GM21447 (cell line): ENCODE results near the gene ABAT.
"Not testable (repeated sequence)": the region's sequence is repeated elsewhere in the genome, so short reads cannot be mapped to it uniquely, and the experiment has no call there.

Experiments used
- ATAC-seq: cut with Tn5 transposase; IDR thresholded peaks from one replicate; pipeline ENCODE4 v1.9.1; 2021; ENCODE audit not compliant: unreplicated experiment

The ABAT gene

DNA sequence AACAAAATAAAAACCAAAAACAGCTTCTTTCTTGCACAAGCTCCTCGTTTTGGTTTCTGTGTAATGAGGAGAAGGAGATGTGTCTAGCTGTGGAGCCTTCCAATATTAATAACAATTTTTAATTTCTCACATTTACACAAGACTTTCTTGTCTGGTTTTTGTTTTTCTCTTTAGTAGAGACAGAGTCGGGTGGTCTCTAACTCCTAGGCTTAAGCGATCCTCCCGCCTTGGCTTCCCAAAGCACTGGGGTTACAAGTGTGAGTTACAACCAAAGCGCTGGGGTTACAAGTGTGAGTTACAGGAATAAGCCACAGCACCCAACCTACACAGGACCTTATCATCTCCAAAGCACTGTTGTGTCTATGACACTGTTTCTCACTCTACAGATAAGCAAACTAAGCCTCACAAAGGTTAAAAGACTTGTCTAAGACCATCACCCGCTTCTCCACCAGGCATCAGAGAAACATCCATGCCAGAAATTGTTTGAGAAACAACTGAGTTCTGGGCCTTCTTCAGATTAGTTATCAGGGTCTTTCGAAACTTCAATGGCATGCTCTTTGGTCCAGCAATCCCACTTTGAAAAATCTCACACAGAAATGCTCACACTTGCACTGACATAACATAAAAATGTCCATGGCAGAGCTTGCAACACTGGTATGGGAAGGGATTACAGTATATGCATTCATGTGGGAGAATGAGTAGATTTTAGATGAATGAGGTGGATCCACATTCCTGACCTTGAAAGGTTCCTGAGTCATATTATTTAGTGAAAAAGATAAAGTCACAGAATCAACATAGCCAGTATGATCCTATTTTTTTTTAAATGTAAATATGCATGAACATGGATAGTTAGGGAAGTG lies 3.9 kb downstream of the ABAT start:
- no peak for ATAC-seq

- no peak for ATAC-seq
These were observed 4.7 kb downstream of the ABAT start for GRCh38 chr16:8679151-8679550.

DNA sequence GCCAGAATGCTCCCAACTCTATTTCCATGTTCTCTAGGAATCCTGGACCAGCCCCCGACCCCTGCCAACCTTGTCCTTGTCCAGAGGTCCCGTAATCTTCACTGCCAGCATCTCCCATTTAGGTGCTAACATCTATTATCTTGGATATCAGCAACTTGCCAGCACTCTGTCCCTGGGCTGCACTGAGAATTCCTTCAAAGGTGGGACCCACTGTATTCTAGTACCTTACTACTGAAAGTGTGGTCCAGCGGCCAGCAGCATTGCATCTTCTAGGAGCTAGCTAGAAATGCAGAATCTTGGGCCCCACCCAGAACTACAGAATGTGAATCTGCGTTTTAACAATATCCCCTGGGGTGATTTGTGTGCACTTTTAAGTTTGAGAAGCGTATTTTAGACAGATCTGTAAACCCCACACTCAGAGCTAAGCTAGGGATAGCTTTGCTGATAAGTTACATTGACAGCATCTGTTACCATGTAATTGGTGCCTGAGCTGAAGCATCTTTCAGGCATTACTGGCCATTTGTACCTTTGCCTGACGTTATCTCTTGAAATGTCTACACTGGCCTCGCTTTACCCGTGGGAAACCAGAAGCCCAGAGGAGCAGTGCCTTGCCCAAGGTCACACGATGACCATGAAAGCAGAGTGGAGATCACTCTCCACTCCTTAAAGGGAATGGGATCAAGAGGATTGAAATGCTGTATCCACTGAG lies 8.3 kb downstream of the ABAT start:
- no peak for ATAC-seq

DNA sequence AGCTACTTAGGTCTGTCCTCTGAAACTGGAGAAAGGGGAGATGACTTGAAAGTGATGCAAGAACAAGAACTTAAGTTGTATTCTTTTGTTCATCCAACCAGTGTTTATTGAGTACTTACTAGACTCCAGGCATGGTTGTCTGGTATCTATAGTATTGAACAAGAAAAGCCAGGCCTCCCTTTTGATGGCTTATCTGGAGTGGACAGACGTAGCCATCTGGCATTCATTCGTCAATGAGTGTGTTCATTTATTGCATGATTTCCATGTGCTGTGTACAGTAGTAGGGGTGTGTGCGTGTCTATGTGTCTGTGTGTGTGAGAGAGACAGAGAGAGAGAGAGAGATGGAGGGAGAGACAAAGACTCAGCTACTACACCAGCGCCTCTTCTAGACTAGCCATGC lies 9.2 kb downstream of the ABAT start:
- no peak for ATAC-seq

DNA sequence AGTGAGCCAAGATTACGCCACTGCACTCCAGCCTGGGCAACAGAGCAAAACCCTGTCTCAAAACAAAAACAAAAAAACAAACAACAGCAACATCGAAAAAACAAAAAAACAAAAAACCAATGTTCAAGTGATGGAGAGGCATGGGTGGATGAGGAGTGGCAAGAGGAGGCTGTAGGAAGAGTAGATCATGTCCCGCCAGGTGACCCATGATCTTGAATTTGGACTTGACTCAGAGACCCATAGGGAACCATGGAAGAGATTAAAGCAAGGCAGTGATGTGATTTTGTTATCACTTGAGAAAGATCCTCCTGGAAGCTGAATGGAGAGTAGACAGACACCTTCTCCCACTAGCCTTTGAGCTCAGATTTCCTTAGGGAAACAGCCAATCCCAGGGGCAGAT lies 11.2 kb downstream of the ABAT start:
- ATAC-seq, result no peak

DNA sequence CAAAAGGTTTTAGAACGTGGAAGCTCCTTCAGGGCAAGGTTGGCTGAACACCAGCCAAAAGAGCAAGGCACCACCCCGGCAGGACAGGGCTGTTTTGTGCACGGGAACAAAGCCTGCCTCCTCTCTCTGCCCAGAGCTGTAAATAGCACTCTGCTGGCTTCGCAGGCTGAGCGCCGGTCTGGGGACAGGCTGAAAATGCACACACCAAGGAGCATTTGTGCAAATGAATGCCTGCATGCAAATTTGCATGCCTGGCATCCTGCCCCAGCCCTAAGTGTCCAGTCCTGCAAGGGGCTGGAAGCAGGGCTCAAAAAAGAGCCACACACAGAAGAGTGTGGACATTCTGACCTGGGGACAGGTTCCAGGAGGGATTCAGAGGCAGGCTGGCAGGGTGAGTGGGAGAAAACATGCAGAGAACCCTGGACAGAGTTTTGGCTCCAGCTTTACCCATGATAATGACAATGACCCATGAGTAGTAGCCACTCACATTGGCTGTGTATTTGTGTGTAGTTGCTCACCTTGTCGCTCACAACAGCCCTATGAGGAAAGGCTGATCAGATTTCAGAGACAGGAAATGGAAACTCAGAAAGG lies 11.7 kb downstream of the ABAT start:
- no peak for ATAC-seq

DNA sequence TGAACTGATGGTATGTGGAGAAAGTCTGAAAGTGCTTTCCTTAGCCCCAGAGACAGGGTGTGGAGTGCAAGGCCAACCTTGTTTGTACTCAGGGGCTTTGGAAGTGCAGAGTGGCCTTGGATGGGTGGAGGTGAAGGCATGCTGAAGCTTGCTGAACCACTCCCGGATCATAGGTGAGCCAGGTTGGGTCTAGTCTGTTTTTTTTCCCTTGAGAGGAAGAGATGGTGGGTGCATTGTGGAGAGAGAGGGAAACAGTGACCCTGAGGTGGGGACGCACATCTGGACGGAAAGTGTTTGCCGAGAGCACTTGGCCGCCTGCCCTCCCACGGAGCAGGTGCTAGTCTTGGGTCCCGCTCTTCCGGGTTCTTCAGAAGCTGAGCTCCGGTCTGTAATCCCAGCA lies 12.5 kb downstream of the ABAT start:
- no peak for ATAC-seq

GRCh38 chr16:8689686-8690085 lies 15.3 kb downstream of the ABAT start:
- no peak for ATAC-seq

DNA sequence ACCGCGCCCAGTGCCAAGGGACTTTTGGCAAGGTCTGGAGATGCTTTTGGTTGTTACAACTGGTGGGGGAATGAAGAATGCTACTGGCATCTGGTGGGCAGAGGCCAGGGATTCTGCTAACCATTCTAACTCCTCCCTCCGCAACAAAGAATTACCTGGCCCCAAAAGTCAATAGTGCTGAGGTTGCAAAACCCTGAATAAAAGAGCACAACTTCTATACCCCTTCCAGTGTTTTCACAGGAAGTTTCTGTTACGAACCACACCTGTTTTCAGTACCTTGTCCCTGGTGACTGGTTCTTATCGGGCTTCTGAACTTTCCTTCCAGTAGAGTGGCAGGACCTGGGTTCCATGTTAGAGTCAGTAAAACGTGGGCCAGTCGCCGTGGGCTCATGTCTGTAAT lies 17.3 kb downstream of the ABAT start:
- ATAC-seq, result no peak

GRCh38 chr16:8694795-8695728 lies 20.6 kb downstream of the ABAT start:
- no peak for ATAC-seq

DNA sequence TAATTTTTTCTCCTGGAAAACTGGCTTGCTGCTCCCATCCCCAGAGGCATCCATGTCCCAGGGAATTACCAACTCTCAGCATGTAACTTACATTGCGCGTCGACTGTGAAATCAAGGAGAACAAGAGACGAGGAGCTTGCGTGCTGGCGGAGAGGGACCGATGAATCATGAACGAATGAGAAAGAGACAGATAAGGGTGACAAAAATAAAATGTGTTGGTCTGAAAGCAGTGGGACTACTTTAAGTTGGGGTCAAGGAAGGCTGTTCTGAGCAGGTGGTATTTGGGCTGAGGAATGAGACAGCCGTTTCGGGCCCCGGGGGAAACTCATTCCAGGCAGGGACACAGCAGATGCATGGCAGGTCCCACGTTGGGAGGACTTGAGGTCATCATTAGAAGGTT lies 22.5 kb downstream of the ABAT start:
- ATAC-seq, result no peak

DNA sequence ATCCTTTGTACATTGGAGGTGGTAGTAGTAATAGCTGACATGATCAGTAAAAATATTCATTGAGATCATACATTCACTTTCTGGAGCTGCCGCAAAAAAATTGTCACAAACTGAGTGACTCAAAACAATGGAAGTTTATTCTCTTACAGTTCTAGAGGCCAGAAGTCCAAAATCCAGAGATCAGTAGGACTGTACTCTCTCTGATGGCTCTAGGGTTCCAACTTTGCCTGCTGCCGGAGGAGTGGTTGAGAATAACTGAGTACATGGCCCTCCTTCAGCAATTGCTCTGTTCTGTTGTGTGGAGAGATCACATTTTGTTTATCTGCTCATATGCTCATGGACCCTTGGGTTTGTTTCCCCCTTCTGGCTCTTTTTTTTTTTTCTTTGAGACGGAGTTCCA lies 23.5 kb downstream of the ABAT start:
- no peak for ATAC-seq

GRCh38 chr16:8703693-8704092 lies 29.3 kb downstream of the ABAT start:
- ATAC-seq, result no peak

DNA sequence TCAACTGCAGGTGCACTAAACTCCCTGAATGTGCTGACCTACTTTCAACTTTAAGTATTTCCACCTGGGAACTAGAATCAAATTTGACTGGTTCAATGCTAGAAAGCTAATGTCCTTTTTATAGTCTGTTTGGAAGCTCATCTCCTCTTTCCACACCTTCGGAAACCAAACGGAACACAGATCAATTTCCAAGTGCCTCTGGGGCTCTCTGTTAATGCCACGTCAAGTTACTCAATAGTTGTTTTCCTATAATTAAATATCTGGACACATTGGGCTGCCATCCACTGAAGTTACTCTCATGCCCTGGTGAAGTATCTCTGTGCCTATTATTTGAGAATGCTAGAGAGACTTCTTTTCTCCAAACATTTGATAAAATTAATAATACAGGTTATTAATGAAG lies 29.7 kb downstream of the ABAT start:
- ATAC-seq, result no peak

GRCh38 chr16:8705100-8705822 lies 30.8 kb downstream of the ABAT start:
- ATAC-seq, result not testable (repeated sequence)

DNA sequence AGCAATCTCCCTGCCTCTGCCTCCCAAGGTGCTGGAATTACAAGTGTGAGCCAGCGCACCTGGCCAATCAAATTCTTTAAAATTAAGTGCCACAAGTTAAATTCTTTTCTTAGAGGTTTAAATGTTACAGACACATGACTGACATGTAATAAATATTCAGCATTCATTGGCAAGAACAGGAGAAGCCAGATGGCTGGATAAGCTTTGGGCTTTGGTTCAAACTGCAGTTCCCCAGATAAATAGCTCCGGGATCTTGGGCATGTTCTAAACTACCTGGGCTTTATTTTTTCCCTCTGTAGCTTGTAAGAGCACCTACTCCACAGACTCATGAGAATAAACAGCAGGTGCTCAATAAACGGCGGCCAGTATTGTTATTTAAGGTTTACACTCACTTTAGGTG lies 34.1 kb downstream of the ABAT start:
- no peak for ATAC-seq

GRCh38 chr16:8712589-8713361 lies 38.4 kb downstream of the ABAT start:
- no peak for ATAC-seq

DNA sequence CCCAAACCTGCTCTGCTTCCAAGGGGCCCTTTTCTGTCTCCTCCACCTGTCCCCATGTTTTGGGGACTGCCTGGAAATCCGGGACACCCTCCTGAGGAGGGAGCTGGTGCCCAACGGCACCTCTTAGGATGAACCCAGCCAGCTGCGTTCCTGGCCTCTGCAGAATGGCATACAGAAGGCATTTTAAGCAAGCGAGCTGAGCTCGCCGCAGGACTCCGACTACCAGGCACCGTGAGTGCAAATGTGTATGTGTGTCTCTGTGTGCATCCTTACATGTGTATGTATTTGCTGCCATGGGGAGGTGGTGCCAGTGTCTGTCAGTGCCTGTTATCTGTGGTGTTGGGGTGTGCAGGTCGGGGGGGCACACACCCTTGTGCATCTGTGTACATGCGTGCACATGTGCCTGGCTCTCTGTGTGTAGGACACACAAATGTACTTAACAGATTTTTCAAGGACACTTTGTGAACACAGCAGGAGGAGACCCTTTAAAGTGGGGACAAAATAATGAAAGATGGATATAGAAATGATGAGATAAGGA lies 39.3 kb downstream of the ABAT start:
- no peak for ATAC-seq

DNA sequence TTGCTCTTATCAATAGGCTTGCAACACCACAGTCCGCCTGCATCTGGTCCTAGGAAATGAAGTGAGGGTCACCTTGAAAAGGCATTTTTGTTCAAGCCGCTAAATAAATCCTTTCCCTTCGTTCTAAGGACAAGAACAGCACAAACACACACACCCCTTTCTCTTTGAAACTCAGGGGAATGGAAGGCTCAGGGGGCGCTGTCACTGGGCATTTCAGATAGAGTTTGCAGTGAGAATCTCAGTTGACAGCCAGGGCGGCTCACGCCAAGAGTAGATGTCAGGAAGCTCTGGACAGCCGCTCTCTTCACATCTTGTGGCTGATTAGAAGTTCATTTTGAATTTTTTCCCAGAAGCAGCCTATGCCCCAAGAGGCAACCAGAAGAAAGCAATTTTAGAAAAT lies 39.8 kb downstream of the ABAT start:
- ATAC-seq, result no peak
